Tibial artery (tissue), 4 donors: ENCODE results near the gene BARX1.

Experiments
- DNase-seq, 2 donors: peaks; one replicate each; pipeline ENCODE4 v3.0.0-alpha.2; 2019
- H3K27ac ChIP-seq, 2 donors: fragments of 200-600 bp; sonication (generic) in 1 of 2; 1 replicate in 1 of 2; 2 replicates in 1 of 2; pipeline ENCODE4 v1.5.1; 2018 to 2019; ENCODE audit warnings: mild to moderate bottlenecking in 1 of 2
- H3K27me3 ChIP-seq, 2 donors: fragments of 200-600 bp; sonication (generic) in 1 of 2; one replicate each; pipeline versions ENCODE4 v1.5.1 to v1.6.0; 2016 to 2019
- H3K36me3 ChIP-seq, 3 donors: fragments of 200-600 bp; sonication (generic) in 2 of 3; one replicate each; pipeline ENCODE4 v1.5.1; 2016 to 2019; ENCODE audit warnings: mild to moderate bottlenecking in 2 of 3
- H3K4me1 ChIP-seq, 4 donors: fragments of 200-600 bp; sonication (generic) in 2 of 4; 1 replicate in 3 of 4; 2 replicates in 1 of 4; pipeline ENCODE4 v1.5.1; 2016 to 2019
- H3K4me3 ChIP-seq, 2 donors: fragments of 200-600 bp; sonication (generic) in 1 of 2; 1 replicate in 1 of 2; 2 replicates in 1 of 2; pipeline ENCODE4 v1.5.1; 2018 to 2019; ENCODE audit warnings: mild to moderate bottlenecking in 2 of 2
- H3K9me3 ChIP-seq, 3 donors: fragments of 200-600 bp; sonication (generic) in 1 of 3; one replicate each; pipeline ENCODE4 v1.5.1; 2016 to 2019
- CTCF ChIP-seq, 2 experiments: fragments of 200-600 bp in 1 of 2; fragments of 450-650 bp in 1 of 2; IDR thresholded peaks; one replicate each; pipeline ENCODE4 v1.5.1; 2017 to 2019; ENCODE audit warnings: antibody characterized with exemption in 2 of 2, mild to moderate bottlenecking in 1 of 2, moderate library complexity in 1 of 2
- intact Hi-C: fragments of 100-400 bp; cut with DNase I; formaldehyde crosslinking; loops from one replicate; pipeline ENCODE4 v1.15.0; 2023; ENCODE audit warnings: low total_unique reads

The BARX1 gene

DNA sequence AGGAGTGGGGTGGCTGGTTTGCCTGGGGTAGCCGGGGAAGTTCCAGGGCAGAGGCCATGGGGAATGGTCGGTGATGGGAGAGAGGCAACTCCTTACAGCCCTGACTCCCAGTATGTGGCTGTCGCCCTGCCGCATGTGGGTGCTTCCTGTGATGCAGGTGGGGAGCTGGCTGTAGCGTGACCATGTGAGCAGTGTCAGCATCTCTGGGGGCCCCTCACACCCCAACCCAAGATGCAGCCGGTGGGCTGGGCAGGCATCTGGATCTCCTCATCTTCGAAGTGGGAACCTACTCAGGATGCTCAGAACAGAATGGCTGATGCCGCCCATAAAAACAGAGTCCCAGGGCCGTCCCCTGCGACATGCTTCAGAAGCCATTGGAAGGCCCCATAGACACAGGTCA, 45.0 kb downstream of the BARX1 start:
- Histone ChIP-seq H3K36me3 (no peaks in the 10 kb centered on the region), H3K4me1 (no peaks in the 10 kb centered on the region), H3K27me3 (peaks cover 0 to 27% of the 10 kb centered on the region in 2 donors), H3K27ac (no peak overlapping the region), H3K4me3 (no peak overlapping the region), H3K9me3 (no peaks in the 10 kb centered on the region)
- intact Hi-C loops, result no loop called here
- TF ChIP-seq CTCF (IDR thresholded peaks at IDR 0.05), result no peak
- no peak for DNase-seq

DNA sequence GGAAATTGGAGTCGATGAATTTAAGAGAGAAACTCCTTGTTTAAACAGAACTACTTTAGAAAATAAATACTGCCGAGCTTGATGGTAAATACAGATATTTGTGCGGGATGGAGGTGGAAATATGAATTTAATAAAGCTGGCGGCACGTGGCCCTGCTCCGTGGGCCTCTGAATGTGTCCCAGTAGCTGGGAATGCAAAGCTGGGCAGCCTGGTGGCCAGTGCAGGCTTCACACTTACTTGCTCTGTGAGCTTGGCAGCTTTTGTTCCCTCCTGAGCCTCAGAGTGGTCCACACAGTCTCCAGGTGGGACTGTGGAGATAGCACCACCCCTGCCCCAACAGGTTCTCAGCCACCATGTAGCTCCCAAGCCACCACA, 45.9 kb downstream of the BARX1 start:
- intact Hi-C loops, result no loop called here

DNA sequence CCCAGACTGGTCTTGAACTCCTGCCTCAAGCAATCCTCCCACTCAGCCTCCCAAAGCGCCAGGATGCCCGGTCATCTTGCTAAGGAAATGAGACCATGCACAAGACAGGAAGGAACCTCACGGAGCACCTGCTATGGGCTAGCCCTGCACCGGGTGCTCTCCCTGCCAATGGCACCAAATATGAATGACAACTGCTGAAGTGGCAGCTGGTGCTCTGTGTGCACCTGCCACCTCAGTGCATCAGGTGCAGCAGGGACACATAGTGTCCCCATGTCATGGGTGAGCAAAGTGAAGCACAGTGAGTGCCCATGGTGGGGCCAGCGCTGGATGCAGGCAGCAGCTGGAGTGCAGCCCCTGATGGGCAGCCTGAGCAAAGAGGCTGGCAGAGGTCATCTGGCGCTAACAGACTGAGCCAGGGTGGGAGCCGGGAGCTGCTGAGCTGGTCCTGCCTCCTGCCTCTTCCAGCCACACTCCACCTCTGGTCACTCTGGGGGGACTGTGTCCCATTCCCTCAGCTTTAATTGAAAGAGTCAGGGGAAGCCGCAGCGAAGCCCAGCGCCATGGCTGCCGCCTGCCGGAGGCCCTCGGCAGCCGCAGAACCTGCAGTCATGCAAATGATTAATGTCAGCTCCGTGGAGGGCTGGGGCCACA, 46.4 kb downstream of the BARX1 start:
- no peak for TF ChIP-seq CTCF (IDR thresholded peaks at IDR 0.05)
- intact Hi-C loops, result no loop called here
- peaks cover 0 to 27% of the 10 kb centered on the region in 2 donors for H3K27me3 ChIP-seq
- H3K27ac ChIP-seq, result no peak overlapping the region
- no peaks in the 10 kb centered on the region for H3K36me3 ChIP-seq
- H3K4me3 ChIP-seq, result no peak overlapping the region
- no peaks in the 10 kb centered on the region for H3K4me1 ChIP-seq
- DNase-seq, result no peak
- H3K9me3 ChIP-seq, result no peaks in the 10 kb centered on the region

More for the DNA sequence above, 45.9 kb downstream of the BARX1 start:
- no peaks in the 10 kb centered on the region for H3K9me3 ChIP-seq
- no peak overlapping the region for H3K27ac ChIP-seq
- H3K36me3 ChIP-seq, result no peaks in the 10 kb centered on the region
- no peak for TF ChIP-seq CTCF (IDR thresholded peaks at IDR 0.05)
- H3K4me1 ChIP-seq, result no peaks in the 10 kb centered on the region
- DNase-seq, result no peak
- H3K4me3 ChIP-seq, result no peak overlapping the region
- peaks cover 0 to 27% of the 10 kb centered on the region in 2 donors for H3K27me3 ChIP-seq

GRCh38 chr9:93907551-93908199, 47.5 kb downstream of the BARX1 start:
- Histone ChIP-seq H3K27me3 (peaks cover 0 to 27% of the 10 kb centered on the region in 2 donors), H3K27ac (no peak overlapping the region), H3K4me3 (no peak overlapping the region), H3K36me3 (no peaks in the 10 kb centered on the region), H3K9me3 (no peaks in the 10 kb centered on the region), H3K4me1 (no peaks in the 10 kb centered on the region)
- DNase-seq, result peak in 1 of 2 donors; percentile 58
- intact Hi-C loops, result no loop called here
- no peak for TF ChIP-seq CTCF (IDR thresholded peaks at IDR 0.05)

DNA sequence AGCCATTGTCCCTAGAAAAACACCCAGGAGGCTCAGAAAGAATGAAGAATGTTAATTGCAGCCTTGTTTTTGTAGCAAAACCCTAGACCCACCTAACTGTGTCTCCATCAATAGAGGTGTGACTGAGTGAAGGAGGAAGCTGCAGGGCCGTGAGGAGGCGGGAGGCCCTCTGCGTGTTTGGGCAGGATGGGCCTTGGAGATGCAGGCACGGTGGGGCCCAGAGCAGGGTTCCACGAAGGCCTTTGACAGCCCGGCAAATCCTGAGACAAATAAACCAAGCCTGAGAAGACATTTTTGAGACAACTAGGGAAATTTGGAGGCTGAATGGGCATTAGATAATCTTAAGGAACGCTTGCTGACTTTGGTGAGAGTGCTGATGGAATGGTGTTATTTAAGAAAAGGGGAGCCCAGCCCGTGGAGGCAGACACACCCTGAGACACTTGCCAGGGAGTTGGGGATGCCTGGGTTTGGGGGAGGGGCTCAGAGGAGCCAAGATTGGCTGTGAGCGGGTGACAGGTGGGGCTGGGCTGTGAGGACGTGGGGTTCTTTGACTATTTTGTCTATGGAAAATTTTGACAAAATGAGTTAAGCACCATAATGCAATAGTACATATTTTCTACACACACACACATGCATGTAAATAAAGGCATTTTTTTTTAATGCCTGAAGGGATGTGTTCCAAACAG, 48.8 kb downstream of the BARX1 start:
- TF ChIP-seq CTCF (IDR thresholded peaks at IDR 0.05), result no peak
- Histone ChIP-seq H3K27me3 (peaks cover 0 to 26% of the 10 kb centered on the region in 2 donors), H3K36me3 (no peaks in the 10 kb centered on the region), H3K27ac (no peak overlapping the region), H3K4me1 (no peaks in the 10 kb centered on the region), H3K9me3 (no peaks in the 10 kb centered on the region), H3K4me3 (no peak overlapping the region)
- DNase-seq, result peak in 1 of 2 donors; percentile 19
- intact Hi-C loops, result no loop called here
